H1 (cell line): ENCODE data around the gene ZBTB8B. TPM values are rescaled to one million over a fixed set of nuclear protein-coding genes. Genes with fewer than 3 reads are reported as not detected.

Source experiments
- ASH2L ChIP-seq: fragments of 200-600, 300-600 bp; sonication (generic); IDR thresholded peaks from one replicate; pipeline ENCODE4 v1.7.1; 2017; ENCODE audit warnings: low read length
- polyA plus RNA-seq, 7 experiments: library from polyadenylated mRNA; depleted of rRNA in 3 of 7; stranded (reverse) in 5 of 7; unstranded in 2 of 7; fragments of >200 nt in 5 of 7; fragments of 200-250 nt in 2 of 7; gene quantifications; 1 replicate in 5 of 7; 2 replicates in 1 of 7; 4 replicates in 1 of 7; pipeline versions ENCODE4 v1.2.1 to v1.2.3, GENCODE V29; 2011 to 2013; ENCODE audit warnings: missing spikeins in 2 of 7, mixed read lengths in 2 of 7
- total RNA-seq: library from RNA; stranded (reverse); fragmentation: NEBNext Ultra II Directional; extraction: Animal tissue kit (Norgen Biotek cat#: 25700); gene quantifications from 2 replicates; pipeline ENCODE4 v1.2.1, GENCODE V29; 2021

Gene ZBTB8B
- total and polyA plus RNA-seq, 2 of the 8 experiments (the other 6 are each of a cell fraction or from before 2014, with no cell fraction given) = 1.3 to 3.7 TPM

- TF ChIP-seq ASH2L = no peak
- TF ChIP-seq, all 59 proteins: peak for 8
Measured at GRCh38 chr1:32500387-32501209, 35.7 kb downstream of the ZBTB8B start (continued).
